K562 (cell line): ENCODE measurements around the gene TBC1D1.

Experiments
- CTCF ChIP-seq, 3 experiments: IDR thresholded peaks in 2 of 3; conservative IDR thresholded peaks in 1 of 3; 2 replicates each; pipeline ENCODE4 v1.5.1; 2011 to 2012; ENCODE audit warnings: low read length in 3 of 3, mild to moderate bottlenecking in 3 of 3, control low read depth in 2 of 3, improper control_type of control experiment in 1 of 3, inconsistent platforms in 1 of 3, low read depth in 1 of 3, mixed read lengths in 1 of 3, moderate library complexity in 1 of 3; ENCODE audit not compliant: insufficient read depth in 2 of 3
- IRF1 ChIP-seq: sonication (generic); formaldehyde crosslinking; IDR thresholded peaks from 2 replicates; pipeline ENCODE4 v1.8.0; 2022; ENCODE audit warnings: missing genetic modification reagents, mild to moderate bottlenecking, borderline replicate concordance
- RCOR1 ChIP-seq, 2 experiments: IDR thresholded peaks; 2 replicates each; pipeline ENCODE4 v1.6.1; 2012; ENCODE audit warnings: low read depth in 2 of 2, low read length in 2 of 2, borderline replicate concordance in 1 of 2, improper control_type of control experiment in 1 of 2
- TARDBP ChIP-seq: fragments of 450-650 bp; IDR thresholded peaks from 2 replicates; pipeline ENCODE4 v1.6.1; 2016

GRCh38 chr4:37948542-37948941, 57.7 kb downstream of the TBC1D1 start:
- TF ChIP-seq TARDBP = no peak
- TF ChIP-seq IRF1 (CRISPR knock-in tag) = no peak
- no peak for TF ChIP-seq RCOR1 (IDR thresholded peaks at IDR 0.05; ENCODE audit: borderline replicate concordance in 1 of 2, low read depth in 2 of 2, low read length in 2 of 2)
- no peak for TF ChIP-seq CTCF (IDR thresholded peaks at IDR 0.05 in 2 of 3, conservative IDR thresholded peaks at IDR 0.05 in 1 of 3; ENCODE audit: insufficient read depth in 2 of 3, low read depth in 1 of 3, low read length in 3 of 3)
